ENCODE results near the gene ZFP36. TPM values are rescaled to one million over a fixed set of nuclear protein-coding genes. Genes with fewer than 3 reads are reported as not detected.

Gene ZFP36
- total RNA-seq, 4 donors from 2014 or later: 125 to 274 (median 178) TPM

- TF ChIP-seq POLR2A (IDR thresholded peaks at IDR 0.05) (peak; percentile 54 to 73), EP300 (IDR thresholded peaks at IDR 0.05) (peak in 1 of 2 donors; percentile 95), CTCF (IDR thresholded peaks at IDR 0.05) (peak in 2 of 5 experiments; percentile 23 to 34)
- H3K4me1 ChIP-seq: peaks cover 6 to 44% (median 41%) of the 10 kb centered on the region in 4 donors
- H3K27ac ChIP-seq: peak overlapping the region; percentile 94 to 100 (median 100)
- peak; percentile 89 to 91 for DNase-seq (ENCODE audit: low spot score in 2 of 2)
- H3K36me3 ChIP-seq: peaks cover 10 to 22% (median 18%) of the 10 kb centered on the region in 3 donors
- H3K9me3 ChIP-seq: no peaks in the 10 kb centered on the region
- 0 to 2% methylated on average over 23 to 46 of the region's 52 CpGs for WGBS, 2 donors
- H3K27me3 ChIP-seq: peaks cover 0 to 3% of the 10 kb centered on the region in 2 donors
- H3K4me3 ChIP-seq: peak overlapping the region; percentile 66 to 98 (median 88)
Observed at GRCh38 chr19:39409208-39410016, 2.8 kb downstream of the ZFP36 start.

- DNase-seq (ENCODE audit: low spot score in 2 of 2): peak; percentile 73 to 75
- Histone ChIP-seq H3K4me1 (peaks cover 6 to 44% (median 39%) of the 10 kb centered on the region in 4 donors), H3K9me3 (no peaks in the 10 kb centered on the region), H3K27ac (peak overlapping the region; percentile 94 to 100 (median 100)), H3K36me3 (peaks cover 10 to 22% (median 18%) of the 10 kb centered on the region in 3 donors), H3K4me3 (peak overlapping the region; percentile 66 to 98 (median 88)), H3K27me3 (peaks cover 0 to 3% of the 10 kb centered on the region in 2 donors)
- TF ChIP-seq POLR2A (IDR thresholded peaks at IDR 0.05) (peak in 1 of 2 donors; percentile 51), EP300 (IDR thresholded peaks at IDR 0.05) (peak in 1 of 2 donors; percentile 73), CTCF (IDR thresholded peaks at IDR 0.05) (no peak)
- WGBS, 2 donors: 2% methylated on average over 29 to 32 of the region's 35 CpGs
Observed at GRCh38 chr19:39410017-39410830, 3.6 kb downstream of the ZFP36 start.

- no peak for DNase-seq (ENCODE audit: low spot score in 2 of 2)
- Histone ChIP-seq H3K36me3 (peaks cover 10 to 23% (median 18%) of the 10 kb centered on the region in 3 donors), H3K4me1 (peaks cover 6 to 44% (median 37%) of the 10 kb centered on the region in 4 donors), H3K4me3 (peak overlapping the region; percentile 66 to 98 (median 88)), H3K9me3 (no peaks in the 10 kb centered on the region), H3K27me3 (peaks cover 0 to 3% of the 10 kb centered on the region in 2 donors), H3K27ac (peak overlapping the region; percentile 94 to 100 (median 100))
- TF ChIP-seq EP300 (IDR thresholded peaks at IDR 0.05): no peak
- TF ChIP-seq CTCF (IDR thresholded peaks at IDR 0.05): no peak
- TF ChIP-seq POLR2A (IDR thresholded peaks at IDR 0.05): no peak
- whole genome bisulfite sequencing, 2 donors: 29 to 38% methylated on average over 1 of the region's 1 CpG
Observed at GRCh38 chr19:39410831-39411080, 4.1 kb downstream of the ZFP36 start.

- TF ChIP-seq EP300 (IDR thresholded peaks at IDR 0.05) (peak in 1 of 2 donors; percentile 39), POLR2A (IDR thresholded peaks at IDR 0.05) (no peak), CTCF (IDR thresholded peaks at IDR 0.05) (no peak)
- H3K27ac ChIP-seq: peak overlapping the region; percentile 94 to 100 (median 100)
- 12 to 16% methylated on average over 9 of the region's 9 CpGs for WGBS, 2 donors
- H3K4me3 ChIP-seq: peak overlapping the region; percentile 66 to 98 (median 88)
- H3K27me3 ChIP-seq: peaks cover 0 to 3% of the 10 kb centered on the region in 2 donors
- H3K4me1 ChIP-seq: peaks cover 6 to 42% (median 32%) of the 10 kb centered on the region in 4 donors
- no peaks in the 10 kb centered on the region for H3K9me3 ChIP-seq
- peak in 1 of 2 donors; percentile 70 for DNase-seq (ENCODE audit: low spot score in 2 of 2)
- H3K36me3 ChIP-seq: peaks cover 10 to 28% (median 18%) of the 10 kb centered on the region in 3 donors
Observed at GRCh38 chr19:39411081-39411831, 4.6 kb downstream of the ZFP36 start.
